ENCODE measurements around the gene CCDC28B.

CCDC28B gene

DNA sequence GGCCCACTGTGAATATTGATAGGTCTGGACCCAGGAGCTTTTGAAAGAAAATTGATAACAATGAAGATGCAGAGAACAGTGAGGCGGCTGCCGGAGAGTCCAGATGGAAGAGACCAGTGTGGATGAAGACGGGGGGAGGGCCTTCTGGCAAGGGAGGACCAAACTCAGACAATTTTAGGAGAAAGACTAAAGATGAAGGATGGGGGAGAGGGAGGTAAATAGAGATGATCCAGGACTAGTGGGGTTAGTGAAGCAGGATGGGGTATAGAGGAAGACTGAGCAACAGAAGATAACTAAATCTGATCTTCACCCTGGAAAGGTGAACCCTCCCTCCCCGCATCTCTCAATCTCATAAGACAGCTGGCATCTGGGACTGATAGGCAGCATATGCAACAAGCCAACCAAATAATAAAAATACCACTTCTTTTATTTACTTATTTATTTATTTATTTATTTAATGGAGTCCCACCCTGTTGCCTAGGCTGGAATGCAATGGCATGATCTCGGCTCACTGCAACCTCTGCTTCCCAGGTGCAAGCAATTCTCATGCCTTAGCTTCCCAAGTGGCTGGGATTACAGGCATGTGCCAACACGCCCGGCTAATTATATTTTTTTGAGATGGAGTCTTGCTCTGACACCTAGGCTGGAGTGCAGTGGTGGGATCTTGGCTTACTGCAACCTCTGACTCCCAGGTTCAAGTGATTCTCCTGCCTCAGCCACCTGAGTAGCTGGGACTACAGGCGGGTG is 32.3 kb downstream of the CCDC28B start:
- no peaks in the 10 kb centered on the region for H3K9me3 ChIP-seq (ENCODE audit: control insufficient read depth, insufficient read depth, low read length)
- no peaks in the 10 kb centered on the region for H3K4me1 ChIP-seq (ENCODE audit: control insufficient read depth, insufficient read depth, low read length)
- no peak overlapping the region for H3K9ac ChIP-seq (ENCODE audit: low read depth, low read length)
- H3K36me3 ChIP-seq (ENCODE audit: control insufficient read depth, insufficient read depth, low read length) = peaks cover 35% of the 10 kb centered on the region
- no peak overlapping the region for H3K4me3 ChIP-seq (ENCODE audit: low read depth, low read length)
- no peaks in the 10 kb centered on the region for H3K27me3 ChIP-seq (ENCODE audit: control insufficient read depth, insufficient read depth, low read length)

DNA sequence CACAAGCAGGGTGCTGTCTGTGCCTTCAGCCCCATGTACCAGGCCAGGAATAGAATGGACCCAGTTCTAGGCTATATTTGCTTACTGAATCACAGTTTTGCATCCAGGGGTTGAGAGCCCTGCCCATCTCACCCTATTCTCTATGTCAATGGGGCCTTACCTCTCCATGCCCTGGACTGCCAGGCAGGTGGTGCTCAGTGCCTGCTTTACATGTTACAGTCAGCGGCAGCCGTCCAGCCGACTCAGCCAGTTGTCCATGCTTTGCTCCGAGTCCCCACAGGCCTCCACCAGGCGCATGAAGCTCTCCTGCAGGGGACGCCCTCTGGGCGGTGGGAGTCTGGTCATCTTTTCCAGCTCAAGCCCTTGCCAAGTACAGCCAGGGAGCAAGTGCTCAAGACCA is 34.4 kb downstream of the CCDC28B start:
- Histone ChIP-seq H3K4me3 (ENCODE audit: low read depth, low read length) (no peak overlapping the region), H3K4me1 (ENCODE audit: control insufficient read depth, insufficient read depth, low read length) (no peaks in the 10 kb centered on the region), H3K27me3 (ENCODE audit: control insufficient read depth, insufficient read depth, low read length) (no peaks in the 10 kb centered on the region), H3K36me3 (ENCODE audit: control insufficient read depth, insufficient read depth, low read length) (peaks cover 17% of the 10 kb centered on the region), H3K9ac (ENCODE audit: low read depth, low read length) (no peak overlapping the region), H3K9me3 (ENCODE audit: control insufficient read depth, insufficient read depth, low read length) (no peaks in the 10 kb centered on the region)

DNA sequence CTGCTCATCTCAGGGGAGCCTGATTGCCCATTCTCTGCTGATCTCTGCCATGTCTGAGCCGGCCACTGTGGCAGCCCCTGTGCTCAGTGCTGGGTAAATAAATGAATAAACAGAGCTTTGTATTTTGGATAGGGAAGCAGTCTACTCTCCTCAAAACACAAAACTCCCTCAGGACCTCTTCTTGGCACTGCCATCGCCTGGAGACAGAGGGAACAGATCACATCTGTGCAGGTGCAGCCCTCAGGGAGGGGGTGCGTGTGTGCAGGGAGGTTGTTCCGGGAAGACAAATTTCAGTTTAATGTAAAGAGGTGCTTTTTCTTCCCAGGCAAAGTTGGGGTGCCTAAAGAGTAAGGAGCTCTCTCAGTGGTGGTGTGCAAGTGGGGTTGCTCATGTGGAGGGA is 38.9 kb downstream of the CCDC28B start:
- Histone ChIP-seq H3K4me1 (ENCODE audit: control insufficient read depth, insufficient read depth, low read length) (no peaks in the 10 kb centered on the region), H3K9ac (ENCODE audit: low read depth, low read length) (peak overlapping the region; percentile 77), H3K4me3 (ENCODE audit: low read depth, low read length) (peak overlapping the region; percentile 92), H3K27me3 (ENCODE audit: control insufficient read depth, insufficient read depth, low read length) (no peaks in the 10 kb centered on the region), H3K36me3 (ENCODE audit: control insufficient read depth, insufficient read depth, low read length) (peaks cover 5% of the 10 kb centered on the region), H3K9me3 (ENCODE audit: control insufficient read depth, insufficient read depth, low read length) (no peaks in the 10 kb centered on the region)

DNA sequence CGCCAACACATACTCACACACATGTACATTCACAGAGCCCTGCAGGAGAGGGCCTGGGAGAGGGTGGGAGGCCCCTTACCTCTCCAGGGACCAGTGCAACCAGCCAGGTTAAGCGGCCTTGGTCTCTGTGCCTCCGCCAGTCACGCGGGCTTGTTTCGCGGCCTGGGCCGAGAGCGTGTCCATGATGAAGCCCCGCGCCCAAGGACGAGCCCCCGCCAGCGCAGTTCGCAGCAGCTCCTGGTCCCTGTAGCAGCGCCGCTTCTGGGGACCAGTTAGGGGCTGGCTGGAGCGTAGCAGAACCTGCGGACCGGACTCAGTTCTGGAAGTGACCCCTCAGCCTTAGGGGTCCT is 39.4 kb downstream of the CCDC28B start:
- peak overlapping the region; percentile 92 for H3K4me3 ChIP-seq (ENCODE audit: low read depth, low read length)
- no peaks in the 10 kb centered on the region for H3K27me3 ChIP-seq (ENCODE audit: control insufficient read depth, insufficient read depth, low read length)
- peak overlapping the region; percentile 77 for H3K9ac ChIP-seq (ENCODE audit: low read depth, low read length)
- H3K9me3 ChIP-seq (ENCODE audit: control insufficient read depth, insufficient read depth, low read length) = no peaks in the 10 kb centered on the region
- peaks cover under 1% of the 10 kb centered on the region for H3K36me3 ChIP-seq (ENCODE audit: control insufficient read depth, insufficient read depth, low read length)
- no peaks in the 10 kb centered on the region for H3K4me1 ChIP-seq (ENCODE audit: control insufficient read depth, insufficient read depth, low read length)

DNA sequence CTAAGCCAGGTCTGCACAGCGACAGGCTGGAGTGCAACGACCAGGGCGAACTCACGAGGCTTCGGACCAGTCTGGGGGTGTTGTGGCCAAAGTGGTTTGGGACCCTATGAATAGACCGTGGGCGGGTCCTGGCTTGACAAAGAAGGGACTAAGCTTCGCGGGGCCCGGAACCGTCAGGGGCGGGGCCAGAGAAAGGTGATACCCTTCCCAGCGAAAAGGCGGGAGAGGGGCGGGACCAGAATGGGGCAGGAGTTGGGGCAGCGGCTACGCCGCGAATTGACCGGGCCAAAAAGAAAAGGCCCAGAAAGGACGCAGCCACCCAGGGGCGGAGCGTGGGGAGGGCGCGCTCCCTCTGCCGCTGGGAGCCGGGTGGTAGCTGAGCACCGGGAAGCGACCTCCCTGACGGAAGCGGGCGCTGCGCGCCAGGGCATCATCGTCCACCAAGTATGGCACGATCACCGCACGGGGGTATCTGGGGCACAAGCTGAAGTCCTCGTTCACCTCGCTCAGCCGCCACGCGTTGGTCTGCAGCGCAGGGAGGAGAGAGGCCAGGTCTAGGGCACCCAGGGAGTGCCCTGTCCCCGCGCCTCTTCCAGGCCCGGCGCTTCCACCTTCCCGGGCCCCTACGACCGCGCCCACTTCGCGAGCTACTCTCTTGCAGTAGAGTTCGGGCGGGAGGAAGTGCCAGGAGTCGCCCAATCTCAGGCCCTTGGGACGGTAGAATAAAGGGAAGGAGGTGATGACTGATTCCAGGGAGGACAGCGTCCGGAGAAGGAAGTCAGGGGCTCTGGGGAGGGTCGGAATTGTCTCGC is 40.0 kb downstream of the CCDC28B start:
- H3K36me3 ChIP-seq (ENCODE audit: control insufficient read depth, insufficient read depth, low read length) = no peaks in the 10 kb centered on the region
- H3K9me3 ChIP-seq (ENCODE audit: control insufficient read depth, insufficient read depth, low read length) = no peaks in the 10 kb centered on the region
- H3K4me1 ChIP-seq (ENCODE audit: control insufficient read depth, insufficient read depth, low read length) = no peaks in the 10 kb centered on the region
- peak overlapping the region; percentile 92 for H3K4me3 ChIP-seq (ENCODE audit: low read depth, low read length)
- no peaks in the 10 kb centered on the region for H3K27me3 ChIP-seq (ENCODE audit: control insufficient read depth, insufficient read depth, low read length)
- H3K9ac ChIP-seq (ENCODE audit: low read depth, low read length) = peak overlapping the region; percentile 77

DNA sequence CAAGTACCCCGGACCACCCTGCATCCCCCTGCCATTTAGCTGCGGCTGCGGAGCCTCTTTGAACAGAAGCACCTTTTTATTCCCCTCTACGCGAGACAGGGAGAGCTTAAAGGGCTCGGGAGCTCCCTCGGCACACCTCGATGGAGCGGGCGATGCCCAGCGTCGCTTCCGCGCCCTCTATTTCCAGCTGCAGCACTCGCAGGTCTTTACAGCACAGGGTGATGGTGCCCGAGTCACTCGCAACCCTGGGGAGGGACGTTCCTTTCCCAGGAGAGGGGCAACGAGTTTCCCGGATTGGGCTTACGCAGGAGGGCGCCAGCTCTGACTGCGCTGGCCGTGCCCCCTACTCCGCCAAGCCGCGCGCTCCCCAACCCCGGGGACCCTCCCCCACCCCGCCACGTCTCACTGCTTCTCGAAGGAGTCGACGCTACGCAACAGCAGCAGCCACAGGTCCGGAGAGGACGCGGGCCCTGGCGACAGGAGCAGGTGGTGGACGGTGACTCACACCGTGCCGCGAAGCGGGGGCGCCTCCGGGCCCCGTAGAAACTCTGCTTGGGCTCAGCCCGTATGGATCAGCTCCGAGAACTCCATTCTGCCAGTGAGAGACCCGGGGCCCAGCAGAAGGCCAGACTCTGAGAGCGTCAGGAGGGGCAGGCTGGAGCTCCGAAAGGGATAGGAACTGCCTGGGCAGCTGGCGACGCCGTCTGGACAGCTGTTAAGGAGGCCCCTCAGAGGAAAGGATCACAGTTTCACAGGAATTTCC is 40.8 kb downstream of the CCDC28B start:
- Histone ChIP-seq H3K9ac (ENCODE audit: low read depth, low read length) (peak overlapping the region; percentile 70), H3K9me3 (ENCODE audit: control insufficient read depth, insufficient read depth, low read length) (no peaks in the 10 kb centered on the region), H3K4me1 (ENCODE audit: control insufficient read depth, insufficient read depth, low read length) (no peaks in the 10 kb centered on the region), H3K36me3 (ENCODE audit: control insufficient read depth, insufficient read depth, low read length) (no peaks in the 10 kb centered on the region), H3K4me3 (ENCODE audit: low read depth, low read length) (peak overlapping the region; percentile 92), H3K27me3 (ENCODE audit: control insufficient read depth, insufficient read depth, low read length) (no peaks in the 10 kb centered on the region)

DNA sequence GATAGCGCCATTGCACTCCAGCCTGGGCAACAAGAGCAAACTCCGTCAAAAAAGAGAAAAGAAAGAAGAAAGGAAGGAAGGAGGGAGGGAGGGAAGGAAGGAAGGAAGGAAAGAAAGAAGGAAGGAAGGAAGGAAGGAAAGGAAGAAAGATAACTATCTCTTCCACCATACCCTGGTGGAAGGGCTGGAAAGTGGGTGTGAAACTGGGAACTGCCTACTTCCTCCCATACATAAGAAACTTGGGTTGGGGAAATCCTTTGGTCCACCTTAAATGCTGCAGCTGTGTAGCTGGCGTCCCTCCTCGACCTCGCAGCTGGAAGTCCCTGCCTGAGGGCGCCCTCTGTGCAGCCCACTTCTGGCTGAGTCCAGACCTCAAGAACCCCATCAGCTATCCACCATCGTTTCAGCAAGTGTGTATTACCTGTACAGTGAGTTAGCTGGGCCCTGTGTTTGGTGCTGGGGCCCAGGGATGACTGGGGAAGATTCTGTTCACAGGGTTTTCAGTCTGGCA is 42.0 kb downstream of the CCDC28B start:
- H3K9me3 ChIP-seq (ENCODE audit: control insufficient read depth, insufficient read depth, low read length) = no peaks in the 10 kb centered on the region
- H3K9ac ChIP-seq (ENCODE audit: low read depth, low read length) = no peak overlapping the region
- H3K4me3 ChIP-seq (ENCODE audit: low read depth, low read length) = peak overlapping the region; percentile 11
- H3K36me3 ChIP-seq (ENCODE audit: control insufficient read depth, insufficient read depth, low read length) = no peaks in the 10 kb centered on the region
- H3K4me1 ChIP-seq (ENCODE audit: control insufficient read depth, insufficient read depth, low read length) = no peaks in the 10 kb centered on the region
- H3K27me3 ChIP-seq (ENCODE audit: control insufficient read depth, insufficient read depth, low read length) = no peaks in the 10 kb centered on the region

DNA sequence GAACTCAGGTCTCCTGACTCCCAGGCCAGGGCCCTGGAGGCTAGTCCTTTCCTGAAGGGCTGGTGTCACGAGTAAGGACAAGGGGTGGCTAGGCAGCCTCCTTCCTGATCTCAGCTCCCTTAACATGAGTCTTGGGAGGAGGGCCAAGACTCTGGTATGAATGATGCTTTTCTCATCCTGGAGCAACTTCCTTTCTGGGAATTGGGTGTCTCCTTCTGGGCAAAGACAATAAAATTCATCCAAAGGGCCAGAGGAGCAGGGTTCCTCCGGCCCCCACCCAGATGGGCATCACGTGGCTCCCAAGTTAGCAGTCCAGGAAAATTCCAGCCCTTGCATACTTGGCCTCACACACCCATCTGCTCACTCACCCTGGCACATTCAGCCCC is 46.5 kb downstream of the CCDC28B start, which contains the start of gene FAM167B:
FAM167B (plus strand) TSS at position 335 of the 386 bp plus-strand sequence. CDS start 200 bp downstream, outside the sequence.
- Histone ChIP-seq H3K4me3 (ENCODE audit: low read depth, low read length) (no peak within 1 kb of the TSS), H3K27me3 (ENCODE audit: control insufficient read depth, insufficient read depth, low read length) (no peaks in the 10 kb centered on the region), H3K9ac (ENCODE audit: low read depth, low read length) (no peak within 1 kb of the TSS), H3K36me3 (ENCODE audit: control insufficient read depth, insufficient read depth, low read length) (no peaks in the 10 kb centered on the region), H3K9me3 (ENCODE audit: control insufficient read depth, insufficient read depth, low read length) (no peaks in the 10 kb centered on the region), H3K4me1 (ENCODE audit: control insufficient read depth, insufficient read depth, low read length) (no peaks in the 10 kb centered on the region)

DNA sequence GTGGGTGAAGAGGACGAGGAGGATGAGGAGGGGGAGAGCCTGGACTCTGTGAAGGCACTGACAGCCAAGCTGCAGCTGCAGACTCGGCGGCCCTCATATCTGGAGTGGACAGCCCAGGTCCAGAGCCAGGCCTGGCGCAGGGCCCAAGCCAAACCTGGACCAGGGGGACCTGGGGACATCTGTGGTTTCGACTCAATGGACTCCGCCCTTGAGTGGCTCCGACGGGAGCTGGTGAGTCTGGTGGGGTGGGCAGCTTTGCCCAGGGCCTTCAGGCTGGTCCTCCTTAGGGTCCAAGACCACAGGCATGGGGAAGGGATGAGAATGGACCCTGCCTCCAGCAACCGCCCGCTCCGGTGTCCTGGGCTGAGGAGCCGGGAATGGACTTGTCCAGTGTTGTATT is 47.1 kb downstream of the CCDC28B start:
- no peaks in the 10 kb centered on the region for H3K36me3 ChIP-seq (ENCODE audit: control insufficient read depth, insufficient read depth, low read length)
- no peaks in the 10 kb centered on the region for H3K4me1 ChIP-seq (ENCODE audit: control insufficient read depth, insufficient read depth, low read length)
- no peak overlapping the region for H3K4me3 ChIP-seq (ENCODE audit: low read depth, low read length)
- no peak overlapping the region for H3K9ac ChIP-seq (ENCODE audit: low read depth, low read length)
- H3K9me3 ChIP-seq (ENCODE audit: control insufficient read depth, insufficient read depth, low read length) = no peaks in the 10 kb centered on the region
- H3K27me3 ChIP-seq (ENCODE audit: control insufficient read depth, insufficient read depth, low read length) = no peaks in the 10 kb centered on the region

DNA sequence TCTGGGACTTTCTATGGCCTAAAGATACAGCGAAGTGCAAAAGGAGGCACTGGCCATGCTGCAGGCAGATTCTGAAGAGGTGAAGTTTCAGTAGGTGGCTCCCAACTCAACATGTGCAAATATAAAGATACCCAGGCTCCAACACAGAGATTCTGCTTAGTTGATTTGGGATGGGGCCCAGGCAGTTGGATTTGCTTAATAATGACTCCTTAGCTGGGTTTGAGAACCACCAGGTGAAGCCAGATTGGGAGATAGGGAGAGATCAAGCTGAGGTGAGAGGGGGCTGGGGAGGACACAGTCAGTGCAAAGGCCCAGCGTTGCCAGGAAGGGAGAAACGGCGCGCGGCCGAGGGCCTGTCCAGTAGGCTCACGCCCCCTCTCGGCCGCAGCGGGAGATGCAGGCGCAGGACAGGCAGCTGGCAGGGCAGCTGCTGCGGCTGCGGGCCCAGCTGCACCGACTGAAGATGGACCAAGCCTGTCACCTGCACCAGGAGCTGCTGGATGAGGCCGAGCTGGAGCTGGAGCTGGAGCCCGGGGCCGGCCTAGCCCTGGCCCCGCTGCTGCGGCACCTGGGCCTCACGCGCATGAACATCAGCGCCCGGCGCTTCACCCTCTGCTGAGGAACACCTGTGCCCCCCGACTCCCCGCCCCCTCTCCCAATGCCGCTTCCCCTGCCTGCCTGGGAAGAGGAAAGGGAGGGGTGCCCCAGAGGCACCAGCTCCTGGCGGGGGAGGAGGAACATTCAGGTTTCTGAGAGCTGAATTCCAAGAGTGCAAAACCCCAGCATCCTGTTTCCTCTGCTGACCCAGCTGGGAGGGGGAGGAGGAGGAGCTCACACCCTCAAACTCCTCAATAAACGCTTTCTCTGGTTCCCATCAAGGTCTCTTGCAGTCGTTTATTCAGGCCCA is 47.8 kb downstream of the CCDC28B start:
- peak overlapping the region; percentile 49 for H3K4me3 ChIP-seq (ENCODE audit: low read depth, low read length)
- H3K9ac ChIP-seq (ENCODE audit: low read depth, low read length) = no peak overlapping the region
- H3K36me3 ChIP-seq (ENCODE audit: control insufficient read depth, insufficient read depth, low read length) = no peaks in the 10 kb centered on the region
- H3K9me3 ChIP-seq (ENCODE audit: control insufficient read depth, insufficient read depth, low read length) = no peaks in the 10 kb centered on the region
- no peaks in the 10 kb centered on the region for H3K27me3 ChIP-seq (ENCODE audit: control insufficient read depth, insufficient read depth, low read length)
- H3K4me1 ChIP-seq (ENCODE audit: control insufficient read depth, insufficient read depth, low read length) = no peaks in the 10 kb centered on the region
